SH-SY5Y (cell line): ENCODE results near the gene EMP1.

Experiments used
- GATA2 ChIP-seq: IDR thresholded peaks from 2 replicates; pipeline ENCODE4 v1.6.1; 2011; ENCODE audit warnings: mild to moderate bottlenecking, low read depth, low read length
- GATA3 ChIP-seq: IDR thresholded peaks from 2 replicates; pipeline ENCODE4 v1.6.1; 2011; ENCODE audit warnings: low read depth, mild to moderate bottlenecking, low read length, moderate library complexity

- no peak for TF ChIP-seq GATA2
- no peak for TF ChIP-seq GATA3
Observed at GRCh38 chr12:13178568-13179210, 17.8 kb upstream of the EMP1 start.
